Measurements from ENCODE around the gene TTLL8.

Gene TTLL8

DNA sequence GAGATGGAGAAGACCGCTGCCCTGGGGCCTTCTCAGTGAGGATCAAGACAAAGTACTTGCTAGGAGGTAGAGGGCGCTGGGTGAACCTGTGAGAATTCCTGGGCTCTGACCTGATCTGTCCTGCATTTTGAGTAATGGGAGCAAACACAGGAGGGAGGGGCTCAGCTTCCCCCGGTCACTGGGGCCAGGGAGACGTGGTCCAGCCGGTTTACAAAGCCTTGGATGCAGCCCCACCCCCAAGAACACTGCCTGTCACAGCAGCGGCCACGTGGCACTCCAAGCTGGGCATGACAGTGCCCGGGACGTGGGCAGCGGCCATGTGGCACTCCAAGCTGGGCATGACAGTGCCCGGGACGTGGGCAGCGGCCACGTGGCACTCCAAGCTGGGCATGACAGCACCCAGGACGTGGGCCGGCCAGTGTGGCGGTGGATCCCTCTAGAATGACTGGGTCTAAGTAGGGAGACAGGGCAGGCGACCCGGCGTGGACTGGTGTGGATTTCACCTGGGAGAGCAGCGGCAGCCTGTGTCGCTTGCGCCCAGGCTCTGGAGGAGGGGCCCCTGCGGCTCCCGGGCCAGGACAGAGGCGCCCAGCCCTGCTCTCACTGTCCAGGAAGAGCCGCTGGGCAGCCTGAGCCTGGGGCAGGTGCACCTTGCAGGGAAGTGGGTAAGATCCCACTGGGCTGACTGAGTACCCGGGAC is 2.5 kb upstream of the TTLL8 start:
- DNase-seq = no peak

GRCh38 chr22:50059881-50060262 is 1.8 kb upstream of the TTLL8 start:
- no peak for DNase-seq

- peak; percentile 57 for DNase-seq
These were observed 1.1 kb upstream of the TTLL8 start for GRCh38 chr22:50058906-50059880.

GRCh38 chr22:50057278-50058060 is 629 bp downstream of the TTLL8 start:
- DNase-seq = no peak

- no peak for DNase-seq
These were observed 1.7 kb downstream of the TTLL8 start for GRCh38 chr22:50056214-50056972.

- DNase-seq = no peak
These were observed 4.2 kb downstream of the TTLL8 start for GRCh38 chr22:50053861-50054260.

DNA sequence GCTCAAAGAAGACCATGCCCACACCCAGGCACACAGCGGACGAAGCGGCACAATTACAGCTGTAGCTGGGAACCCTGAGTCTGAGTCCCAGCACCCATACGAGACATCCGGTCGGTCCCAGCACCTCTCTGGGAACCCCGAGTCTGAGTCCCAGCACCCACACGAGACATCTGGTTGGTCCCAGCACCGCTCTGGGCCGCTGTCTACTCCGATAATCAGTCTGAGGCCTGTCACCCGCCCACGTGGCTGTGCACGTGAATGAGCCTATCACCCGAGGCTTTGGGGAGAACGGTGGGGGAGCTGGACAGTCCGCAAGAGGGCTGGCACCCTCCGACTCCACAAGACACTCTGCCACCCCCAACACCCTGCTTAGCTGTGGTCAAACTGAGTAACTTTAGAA is 6.2 kb downstream of the TTLL8 start:
- DNase-seq = no peak

GRCh38 chr22:50049299-50050195 is 8.6 kb downstream of the TTLL8 start:
- DNase-seq = no peak

GRCh38 chr22:50048836-50049235 is 9.3 kb downstream of the TTLL8 start:
- no peak for DNase-seq

DNA sequence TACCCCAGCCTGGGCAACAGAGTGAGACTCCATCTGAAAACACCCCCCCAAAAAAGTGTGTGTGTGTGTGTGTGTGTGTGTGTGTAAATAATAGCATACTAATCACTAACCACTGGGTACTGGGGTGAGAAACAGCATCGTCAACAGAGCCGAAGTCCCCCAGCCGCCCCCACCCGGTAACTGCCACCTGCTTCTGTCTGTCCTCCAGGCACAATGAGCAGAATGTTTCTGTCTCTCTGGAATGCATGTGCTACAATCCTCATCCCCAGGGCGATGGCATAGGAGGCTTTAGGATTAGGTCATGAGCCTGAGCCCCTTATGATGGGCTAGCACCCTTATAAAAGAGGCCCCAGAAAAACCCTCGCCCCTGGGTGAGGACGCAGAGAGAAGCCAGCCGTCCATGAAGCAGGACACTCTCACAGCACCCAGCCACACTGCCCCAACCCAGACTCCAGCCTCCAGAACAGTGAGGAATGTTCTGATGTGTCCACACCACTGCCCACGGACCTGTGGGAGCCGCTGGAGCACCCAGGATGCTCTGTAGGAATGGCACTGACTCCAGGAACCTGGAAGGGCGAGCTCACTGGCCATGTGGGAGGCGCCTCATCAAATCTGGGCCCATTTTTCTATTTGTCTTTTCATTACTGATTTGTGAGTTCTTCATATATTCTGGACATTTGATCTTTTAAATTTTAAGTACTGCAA is 9.9 kb downstream of the TTLL8 start:
- DNase-seq = no peak

GRCh38 chr22:50047346-50047745 is 10.8 kb downstream of the TTLL8 start:
- DNase-seq = no peak

DNA sequence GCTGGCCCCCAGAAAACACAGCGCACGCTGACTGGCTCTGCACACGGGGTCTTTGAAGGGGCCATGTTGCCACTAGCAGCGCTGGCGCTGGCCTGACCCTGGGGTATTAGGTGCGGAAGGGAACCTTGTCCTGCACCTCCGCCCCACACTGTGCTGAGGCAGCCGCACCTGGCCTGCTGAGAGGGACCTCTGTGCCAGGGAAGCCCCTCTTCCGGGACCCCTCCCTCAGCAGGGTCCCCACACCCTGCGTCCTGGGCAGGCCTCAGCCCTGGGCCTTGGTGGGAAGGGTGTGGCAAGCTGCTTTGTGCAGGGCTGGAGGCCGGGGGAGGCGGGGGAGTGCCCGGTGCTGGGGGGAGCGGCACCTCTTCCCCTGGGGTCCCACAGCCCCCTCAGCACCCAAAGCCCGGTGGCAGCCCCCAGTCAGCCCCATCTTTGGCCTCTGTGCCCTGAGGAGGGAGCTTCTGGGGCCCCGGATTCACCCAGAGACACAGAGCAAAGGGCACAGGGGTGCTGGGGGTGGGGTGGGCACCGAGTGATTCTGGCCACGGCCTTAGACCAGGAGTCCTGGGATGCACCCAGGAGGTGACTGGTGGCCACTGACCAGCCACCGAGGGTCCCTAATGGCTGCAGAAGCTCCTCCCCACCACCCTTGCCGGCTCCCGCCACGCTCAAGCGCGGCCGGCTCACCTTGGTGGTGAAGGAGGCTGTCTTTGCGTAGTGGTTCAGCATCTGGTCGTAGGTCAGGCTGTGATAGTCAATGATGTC is 11.4 kb downstream of the TTLL8 start:
- DNase-seq = no peak

DNA sequence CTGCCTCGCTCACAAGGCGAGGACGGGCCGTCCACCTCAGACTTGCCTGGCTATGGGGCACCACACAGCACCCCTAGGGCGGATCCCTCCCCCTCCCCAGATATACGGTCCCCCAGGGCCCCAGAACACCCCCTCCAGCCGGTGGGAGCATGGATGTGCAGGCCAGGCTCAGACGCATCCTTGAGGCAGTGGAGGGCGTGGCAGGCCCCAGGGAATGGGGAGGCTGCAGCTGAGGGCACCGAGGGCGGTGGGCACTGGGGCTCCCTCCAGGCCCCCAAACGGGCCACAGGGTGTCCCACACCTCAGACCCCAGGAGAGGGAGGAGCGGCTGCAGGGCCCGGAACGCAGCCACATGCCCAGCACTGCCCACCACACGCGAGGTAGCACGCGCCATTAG is 12.1 kb downstream of the TTLL8 start:
- DNase-seq = no peak

GRCh38 chr22:50045211-50046018 is 12.7 kb downstream of the TTLL8 start:
- no peak for DNase-seq

DNA sequence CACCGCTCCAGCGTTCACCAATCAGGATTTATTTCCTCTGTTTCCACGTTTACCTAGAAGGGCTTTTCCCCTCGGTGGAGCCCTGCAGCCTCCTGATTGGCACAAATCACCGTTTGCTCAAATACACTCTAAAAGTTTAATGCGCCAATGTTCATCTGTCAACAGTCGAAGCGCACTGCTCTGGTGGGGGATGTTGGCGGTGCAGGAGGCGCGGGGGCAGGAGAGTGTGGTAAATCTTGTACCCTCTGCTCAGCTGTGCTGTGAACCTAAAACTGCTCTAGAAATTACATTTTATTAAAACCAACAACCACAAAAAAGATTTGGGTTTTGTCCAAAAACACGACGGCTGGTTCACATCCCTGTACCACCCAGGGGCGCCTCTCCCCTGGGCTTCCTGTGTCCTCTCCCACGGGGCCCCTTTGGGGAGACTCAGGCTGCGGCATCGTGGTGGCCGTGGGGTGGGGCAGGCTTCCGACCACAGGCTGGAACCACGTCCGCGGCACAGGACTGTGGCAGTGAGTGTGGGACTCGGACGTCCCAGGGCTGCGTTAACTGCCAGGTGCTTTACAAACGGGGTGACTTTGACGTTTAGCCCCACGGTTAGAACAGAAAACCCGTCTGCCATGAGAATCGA is 13.5 kb downstream of the TTLL8 start:
- DNase-seq = no peak

GRCh38 chr22:50041361-50042065 is 16.6 kb downstream of the TTLL8 start:
- no peak for DNase-seq

DNA sequence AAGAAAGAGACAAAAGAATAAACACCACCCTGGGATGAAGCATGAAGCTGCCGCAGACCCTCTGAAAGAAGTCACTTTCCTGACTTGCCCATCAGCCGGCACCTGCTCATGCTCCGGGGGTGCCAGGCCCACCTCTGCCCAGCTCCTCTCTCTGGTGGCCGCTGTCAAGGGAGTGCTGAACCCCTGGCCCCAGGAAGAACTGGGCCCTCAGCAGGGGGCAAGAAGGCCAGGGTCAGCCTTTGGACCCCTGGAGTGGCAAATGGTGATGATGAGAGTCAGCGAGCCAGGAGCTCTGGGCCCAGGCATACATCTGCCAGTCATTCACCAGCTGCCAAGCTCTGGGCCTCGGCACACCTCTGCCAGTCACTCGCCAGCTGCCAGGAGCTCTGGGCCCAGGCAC is 17.4 kb downstream of the TTLL8 start:
- no peak for DNase-seq
